GM12878 (cell line): ENCODE data around the gene NPHS1. TPM values are rescaled to one million over a fixed set of nuclear protein-coding genes. Genes with fewer than 3 reads are reported as not detected.
A peak's percentile ranks its signal among the peaks of the same experiment; 100 is the strongest.

Source experiments
- BCL3 ChIP-seq: IDR thresholded peaks from 2 replicates; pipeline ENCODE4 v1.6.1; 2011; ENCODE audit warnings: borderline replicate concordance, low read depth, mild to moderate bottlenecking, moderate library complexity, low read length; ENCODE audit not compliant: insufficient read depth, poor library complexity, severe bottlenecking
- CHD1 ChIP-seq: IDR thresholded peaks from 2 replicates; pipeline ENCODE4 v1.6.1; 2012; ENCODE audit warnings: low read depth, low read length, improper control_type of control experiment
- CREB1 ChIP-seq: IDR thresholded peaks from 2 replicates; pipeline ENCODE4 v1.6.1; 2012; ENCODE audit warnings: low read depth, mild to moderate bottlenecking, inconsistent platforms
- CREM ChIP-seq: IDR thresholded peaks from 2 replicates; pipeline ENCODE4 v1.6.1; 2014; ENCODE audit warnings: antibody characterized with exemption, low read depth
- EP300 ChIP-seq, 2 experiments: fragments of 150-350 bp in 1 of 2; IDR thresholded peaks; 2 replicates each; pipeline ENCODE4 v1.6.1; 2011 to 2012; ENCODE audit warnings: low read depth in 2 of 2, low read length in 2 of 2, borderline replicate concordance in 1 of 2, improper control_type of control experiment in 1 of 2, inconsistent platforms in 1 of 2; ENCODE audit not compliant: control insufficient read depth in 1 of 2
- ETV6 ChIP-seq, 2 experiments: fragments of 450-650 bp in 1 of 2; IDR thresholded peaks in 1 of 2; conservative IDR thresholded peaks in 1 of 2; 2 replicates each; pipeline ENCODE4 v1.6.1; 2014; ENCODE audit warnings: antibody characterized with exemption in 1 of 2, borderline replicate concordance in 1 of 2, low read depth in 1 of 2, mild to moderate bottlenecking in 1 of 2, moderate library complexity in 1 of 2
- EZH2 ChIP-seq: IDR thresholded peaks from 2 replicates; pipeline ENCODE4 v1.6.1; 2012; ENCODE audit warnings: low read depth, mild to moderate bottlenecking, control low read depth, inconsistent platforms, low read length, borderline replicate concordance; ENCODE audit not compliant: control insufficient read depth
- FOXM1 ChIP-seq: IDR thresholded peaks from 2 replicates; pipeline ENCODE4 v1.6.1; 2012; ENCODE audit warnings: low read depth, mild to moderate bottlenecking, inconsistent platforms, low read length, moderate library complexity
- GABPA ChIP-seq: IDR thresholded peaks from 2 replicates; pipeline ENCODE4 v1.6.1; 2014; ENCODE audit warnings: antibody characterized with exemption, low read depth, mild to moderate bottlenecking, inconsistent platforms
- HSF1 ChIP-seq: fragments of 150-350 bp; IDR thresholded peaks from 2 replicates; pipeline ENCODE4 v1.6.1; 2014; ENCODE audit warnings: mild to moderate bottlenecking, low read depth, low read length
- IKZF2 ChIP-seq, 2 experiments: fragments of 450-650 bp; IDR thresholded peaks; 2 replicates each; pipeline ENCODE4 v1.6.1; 2017; ENCODE audit warnings: mild to moderate bottlenecking in 2 of 2, moderate library complexity in 2 of 2
- KLF5 ChIP-seq: fragments of 450-650 bp; IDR thresholded peaks from 2 replicates; pipeline ENCODE4 v1.6.1; 2014; ENCODE audit warnings: mild to moderate bottlenecking; ENCODE audit not compliant: partially characterized antibody
- MAX ChIP-seq: IDR thresholded peaks from 2 replicates; pipeline ENCODE4 v1.6.1; 2012; ENCODE audit warnings: low read depth, low read length, improper control_type of control experiment
- MTA3 ChIP-seq: IDR thresholded peaks from 2 replicates; pipeline ENCODE4 v1.6.1; 2012; ENCODE audit warnings: low read length, inconsistent platforms, borderline replicate concordance
- NFIC ChIP-seq: IDR thresholded peaks from 2 replicates; pipeline ENCODE4 v1.6.1; 2012; ENCODE audit warnings: low read depth, mild to moderate bottlenecking, inconsistent platforms, low read length, moderate library complexity
- NFYB ChIP-seq: IDR thresholded peaks from 2 replicates; pipeline ENCODE4 v1.6.1; 2011; ENCODE audit warnings: low read depth, mild to moderate bottlenecking, low read length, improper control_type of control experiment, moderate library complexity; ENCODE audit not compliant: insufficient read depth
- PAX8 ChIP-seq: fragments of 450-650 bp; IDR thresholded peaks from 2 replicates; pipeline ENCODE4 v1.6.1; 2017; ENCODE audit warnings: mild to moderate bottlenecking, moderate library complexity
- POU2F2 ChIP-seq: IDR thresholded peaks from 3 replicates; pipeline ENCODE4 v1.6.1; 2011; ENCODE audit warnings: low read depth, mild to moderate bottlenecking, low read length, borderline replicate concordance
- RFX5 ChIP-seq: IDR thresholded peaks from 2 replicates; pipeline ENCODE4 v1.6.1; 2011; ENCODE audit warnings: low read depth, low read length, improper control_type of control experiment
- SIX5 ChIP-seq: IDR thresholded peaks from 2 replicates; pipeline ENCODE4 v1.6.1; 2011; ENCODE audit warnings: mild to moderate bottlenecking, low read depth, low read length, moderate library complexity; ENCODE audit not compliant: severe bottlenecking
- STAT1 ChIP-seq: fragments of 450-650 bp; conservative IDR thresholded peaks from 2 replicates; pipeline ENCODE4 v1.6.1; 2014; ENCODE audit warnings: antibody characterized with exemption, mild to moderate bottlenecking
- STAT3 ChIP-seq: IDR thresholded peaks from 2 replicates; pipeline ENCODE4 v1.6.1; 2011; ENCODE audit warnings: low read depth, low read length, improper control_type of control experiment
- TAF1 ChIP-seq: IDR thresholded peaks from 2 replicates; pipeline ENCODE4 v1.6.1; 2011; ENCODE audit warnings: mild to moderate bottlenecking, low read depth, low read length, borderline replicate concordance
- TCF3 ChIP-seq: IDR thresholded peaks from 2 replicates; pipeline ENCODE4 v1.6.1; 2012; ENCODE audit warnings: low read depth, mild to moderate bottlenecking, low read length, borderline replicate concordance; ENCODE audit not compliant: insufficient read depth
- USF2 ChIP-seq: IDR thresholded peaks from 2 replicates; pipeline ENCODE4 v1.6.1; 2011; ENCODE audit warnings: low read depth, low read length, improper control_type of control experiment, borderline replicate concordance
- ZBED1 ChIP-seq: IDR thresholded peaks from 2 replicates; pipeline ENCODE4 v1.6.1; 2016; ENCODE audit warnings: borderline replicate concordance
- polyA plus RNA-seq, 11 experiments: library from polyadenylated mRNA; depleted of rRNA in 4 of 11; unstranded in 6 of 11; stranded (reverse) in 5 of 11; fragments of >200 nt; fragmentation: Nextera tagmentation in 4 of 11; fragmentation: Illumina TruSeq in 1 of 11; extraction: Ambion mirVana in 4 of 11; extraction: Trizol in 1 of 11; gene quantifications; 1 replicate in 1 of 11; 2 replicates in 10 of 11; pipeline versions ENCODE4 v1.2.1 to v1.2.3, GENCODE V29; 2011 to 2016; ENCODE audit warnings: inconsistent platforms in 2 of 11, missing spikeins in 2 of 11, low read depth in 1 of 11
- total RNA-seq, 4 experiments: library from RNA; depleted of rRNA in 3 of 4; stranded (reverse); fragments of >200 nt in 3 of 4; fragmentation: Illumina TruSeq in 1 of 4; extraction: Trizol in 1 of 4; gene quantifications; 2 replicates each; pipeline versions ENCODE4 v1.2.1 to v1.2.3, GENCODE V29; 2013 to 2021

Gene NPHS1
- total and polyA plus RNA-seq, 10 of the 15 experiments (the other 5 are each of a cell fraction or from before 2014, with no cell fraction given) = not detected

DNA sequence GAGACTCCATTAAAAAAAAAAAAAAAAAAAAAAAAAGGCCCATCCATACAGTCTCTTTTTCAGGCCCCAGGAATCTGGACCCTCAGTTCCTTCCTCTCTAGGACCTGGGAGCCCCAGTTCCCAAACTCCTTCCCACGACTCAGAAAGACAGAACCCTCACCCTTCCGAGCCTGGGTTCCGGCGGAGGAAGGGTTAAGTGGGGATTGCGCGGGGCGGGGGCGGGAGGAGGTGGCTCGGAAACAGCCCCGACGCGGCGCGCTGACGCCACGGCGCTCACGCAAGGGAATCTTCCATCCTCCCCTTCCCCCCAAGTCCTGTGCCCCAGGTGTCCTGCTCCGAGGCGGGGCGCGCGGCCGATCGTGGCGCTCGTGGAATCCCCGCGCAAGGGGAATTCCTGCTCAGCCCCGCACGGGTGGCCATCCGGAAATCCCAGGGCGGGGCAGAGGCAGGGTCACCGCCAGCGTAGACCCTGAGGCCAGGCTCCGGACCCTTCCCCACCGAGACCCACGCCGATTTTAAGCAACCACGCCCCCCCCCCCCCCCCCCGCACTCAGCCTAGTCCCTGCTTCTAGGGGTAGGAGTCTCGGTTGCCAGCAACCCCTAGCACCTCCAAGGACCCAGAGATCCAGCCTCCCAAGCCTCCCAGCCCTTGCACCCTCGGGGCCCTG, 47.4 kb upstream of the NPHS1 start (continued):
- TF ChIP-seq HSF1 = no peak
- TF ChIP-seq NFYB = no peak
- no peak for TF ChIP-seq EZH2
- TF ChIP-seq CREM = peak; percentile 93
- TF ChIP-seq GABPA = no peak
- TF ChIP-seq STAT3 = no peak
- no peak for TF ChIP-seq RFX5
- TF ChIP-seq CREB1 = peak; percentile 94
- no peak for TF ChIP-seq STAT1
- TF ChIP-seq ZBED1 = peak; percentile 56; the same call in 1 of the 2 replicates
- peak; percentile 43; the same call in 1 of the 2 replicates for TF ChIP-seq NFIC
- no peak for TF ChIP-seq POU2F2
- peak; percentile 5 to 37; a peak in 2 of 4 replicates for TF ChIP-seq IKZF2 (IDR thresholded peaks at IDR 0.05)
- TF ChIP-seq KLF5 = no peak
- 0 out of 4 replicates have a peak, but pooled peaks of 1 of the 2 experiments have one; percentile 9 for TF ChIP-seq ETV6 (conservative IDR thresholded peaks at IDR 0.05 in 1 of 2, IDR thresholded peaks at IDR 0.05 in 1 of 2; ENCODE audit: borderline replicate concordance in 1 of 2, low read depth in 1 of 2)
- no peak for TF ChIP-seq PAX8
- peak; percentile 86 for TF ChIP-seq BCL3
- TF ChIP-seq CHD1 = 0 out of 2 replicates have a peak, but pooled peaks have one; percentile 44
- no peak for TF ChIP-seq TAF1
- 0 out of 2 replicates have a peak, but pooled peaks have one; percentile 18 for TF ChIP-seq MTA3
- TF ChIP-seq TCF3 = peak; percentile 99
- TF ChIP-seq SIX5 = no peak
- TF ChIP-seq USF2 = no peak
- no peak; the same call in 1 of the 2 replicates for TF ChIP-seq FOXM1
- TF ChIP-seq EP300 (IDR thresholded peaks at IDR 0.05; ENCODE audit: borderline replicate concordance in 1 of 2, control insufficient read depth in 1 of 2, low read depth in 2 of 2, low read length in 2 of 2) = peak; percentile 54 to 58; a peak in 2 of 4 replicates
- no peak for TF ChIP-seq MAX
